ENCODE data around the gene SSTR4.
"Not testable (repeated sequence)": the region's sequence is repeated elsewhere in the genome, so short reads cannot be mapped to it uniquely, and the experiment has no call there.

The SSTR4 gene

GRCh38 chr20:23018941-23019340 is 16.2 kb upstream of the SSTR4 start:
- DNase-seq: no peak

- DNase-seq: no peak
Observed at GRCh38 chr20:23019403-23019802, 15.7 kb upstream of the SSTR4 start.

GRCh38 chr20:23020230-23021018 is 14.7 kb upstream of the SSTR4 start:
- no peak for DNase-seq

GRCh38 chr20:23021541-23021940 is 13.6 kb upstream of the SSTR4 start:
- no peak for DNase-seq

- DNase-seq: no peak
Observed at GRCh38 chr20:23021951-23022350, 13.2 kb upstream of the SSTR4 start.

GRCh38 chr20:23022849-23023248 is 12.3 kb upstream of the SSTR4 start:
- DNase-seq: no peak

- no peak for DNase-seq
Observed at GRCh38 chr20:23023621-23024177, 11.4 kb upstream of the SSTR4 start.

GRCh38 chr20:23024701-23025100 is 10.4 kb upstream of the SSTR4 start:
- DNase-seq: no peak

- not testable (repeated sequence) for DNase-seq
Observed at GRCh38 chr20:23025503-23025902, 9.6 kb upstream of the SSTR4 start.

- DNase-seq: no peak
Observed at GRCh38 chr20:23027721-23028120, 7.4 kb upstream of the SSTR4 start.

GRCh38 chr20:23028392-23028791 is 6.7 kb upstream of the SSTR4 start:
- no peak for DNase-seq

- no peak for DNase-seq
Observed at GRCh38 chr20:23029324-23029723, 5.8 kb upstream of the SSTR4 start.

GRCh38 chr20:23031346-23031745 is 3.8 kb upstream of the SSTR4 start:
- no peak for DNase-seq

- DNase-seq: no peak
Observed at GRCh38 chr20:23032056-23032749, 2.9 kb upstream of the SSTR4 start.

GRCh38 chr20:23032750-23033078 is 2.4 kb upstream of the SSTR4 start:
- DNase-seq: no peak

GRCh38 chr20:23033918-23034317 is 1.2 kb upstream of the SSTR4 start:
- no peak for DNase-seq

GRCh38 chr20:23035731-23036130 is 619 bp downstream of the SSTR4 start:
- no peak for DNase-seq

- no peak for DNase-seq
Observed at GRCh38 chr20:23036371-23036770, 1.3 kb downstream of the SSTR4 start.

- DNase-seq: no peak
Observed at GRCh38 chr20:23037017-23037481, 1.9 kb downstream of the SSTR4 start.

- DNase-seq: no peak
Observed at GRCh38 chr20:23039136-23039875, 4.2 kb downstream of the SSTR4 start.

- DNase-seq: no peak
Observed at GRCh38 chr20:23039885-23040508, 4.9 kb downstream of the SSTR4 start.

- DNase-seq: no peak
Observed at GRCh38 chr20:23042270-23042669, 7.2 kb downstream of the SSTR4 start.

- no peak for DNase-seq
Observed at GRCh38 chr20:23043376-23043775, 8.3 kb downstream of the SSTR4 start.

Measured in activated CD4-positive, alpha-beta T cell treated with anti-CD3 and anti-CD28 coated beads for 4 hours (primary cell).